ENCODE measurements around the gene ADAP1. TPM values are rescaled to one million over a fixed set of nuclear protein-coding genes. Genes with fewer than 3 reads are reported as not detected.

Gene ADAP1
- total RNA-seq, 1 experiment from 2014 or later, result 1.8 TPM

DNA sequence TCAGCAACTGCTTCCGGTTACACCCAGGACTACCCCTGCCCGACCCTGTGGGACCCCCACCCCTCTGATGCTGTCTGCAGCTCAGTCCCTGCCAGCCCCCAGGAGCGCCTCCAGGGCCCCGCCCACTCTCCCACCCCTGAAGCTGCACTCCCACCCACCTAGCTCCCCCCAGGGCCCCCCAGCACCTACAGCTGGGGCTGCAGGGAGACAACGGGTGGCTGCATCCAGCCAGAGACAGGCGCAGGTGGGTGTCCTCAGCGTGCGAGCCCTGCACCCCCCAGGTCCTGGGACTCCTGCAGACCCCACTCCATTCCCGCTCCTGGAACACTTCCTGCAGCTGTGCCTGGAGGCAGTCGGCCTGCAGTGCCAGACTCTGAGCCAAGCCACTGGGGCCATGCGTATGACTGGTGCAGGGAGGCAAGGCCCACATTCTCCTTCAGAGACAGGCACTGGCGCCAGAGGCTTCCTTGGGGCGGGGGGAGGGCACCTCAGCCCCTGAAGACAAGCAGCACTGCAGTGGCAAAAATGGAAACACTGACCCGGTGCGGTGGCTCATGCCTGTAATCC, 34.6 kb upstream of the ADAP1 start:
- DNase-seq (ENCODE audit: low read depth), result peak; percentile 22

DNA sequence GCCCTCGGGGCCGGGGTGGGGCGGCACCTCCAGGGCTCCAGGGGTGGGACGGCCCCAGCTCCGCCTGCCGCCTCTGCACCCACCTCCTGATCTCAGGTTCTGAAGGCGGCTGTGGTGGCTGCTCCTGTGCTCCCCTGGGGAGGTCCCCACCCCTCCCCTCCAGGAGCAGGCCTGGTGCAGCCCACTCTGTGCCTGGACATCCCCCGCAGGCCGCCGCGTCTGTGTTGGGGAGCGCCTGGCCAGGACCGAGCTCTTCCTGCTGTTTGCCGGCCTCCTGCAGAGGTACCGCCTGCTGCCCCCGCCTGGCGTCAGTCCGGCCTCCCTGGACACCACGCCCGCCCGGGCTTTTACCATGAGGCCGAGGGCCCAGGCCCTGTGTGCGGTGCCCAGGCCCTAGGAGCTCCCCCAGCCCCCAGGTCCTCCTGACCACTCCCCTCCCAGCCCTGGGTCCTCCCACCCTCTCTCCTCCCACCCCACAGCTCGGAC, 34.0 kb upstream of the ADAP1 start:
- DNase-seq (ENCODE audit: low read depth), result peak; percentile 42

DNA sequence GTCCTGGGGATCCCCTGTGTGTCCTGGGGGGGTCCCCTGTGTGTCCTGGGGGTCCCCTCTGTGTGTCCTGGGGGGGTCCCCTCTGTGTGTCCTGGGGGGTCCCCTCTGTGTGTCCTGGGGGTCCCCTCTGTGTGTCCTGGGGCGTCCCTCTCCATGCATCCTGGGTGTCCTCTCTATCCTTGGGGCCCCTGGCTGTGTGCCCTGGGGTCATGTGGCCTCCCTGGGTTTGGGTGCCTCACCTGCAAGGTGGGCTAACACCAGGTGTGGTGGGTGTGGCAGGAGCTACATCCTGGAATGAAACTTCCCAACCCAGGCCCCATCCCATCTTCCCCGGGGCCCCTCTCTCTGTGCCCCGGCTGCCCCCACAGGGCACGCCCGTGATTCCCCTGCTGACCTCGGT, 33.4 kb upstream of the ADAP1 start:
- DNase-seq (ENCODE audit: low read depth), result no peak

DNA sequence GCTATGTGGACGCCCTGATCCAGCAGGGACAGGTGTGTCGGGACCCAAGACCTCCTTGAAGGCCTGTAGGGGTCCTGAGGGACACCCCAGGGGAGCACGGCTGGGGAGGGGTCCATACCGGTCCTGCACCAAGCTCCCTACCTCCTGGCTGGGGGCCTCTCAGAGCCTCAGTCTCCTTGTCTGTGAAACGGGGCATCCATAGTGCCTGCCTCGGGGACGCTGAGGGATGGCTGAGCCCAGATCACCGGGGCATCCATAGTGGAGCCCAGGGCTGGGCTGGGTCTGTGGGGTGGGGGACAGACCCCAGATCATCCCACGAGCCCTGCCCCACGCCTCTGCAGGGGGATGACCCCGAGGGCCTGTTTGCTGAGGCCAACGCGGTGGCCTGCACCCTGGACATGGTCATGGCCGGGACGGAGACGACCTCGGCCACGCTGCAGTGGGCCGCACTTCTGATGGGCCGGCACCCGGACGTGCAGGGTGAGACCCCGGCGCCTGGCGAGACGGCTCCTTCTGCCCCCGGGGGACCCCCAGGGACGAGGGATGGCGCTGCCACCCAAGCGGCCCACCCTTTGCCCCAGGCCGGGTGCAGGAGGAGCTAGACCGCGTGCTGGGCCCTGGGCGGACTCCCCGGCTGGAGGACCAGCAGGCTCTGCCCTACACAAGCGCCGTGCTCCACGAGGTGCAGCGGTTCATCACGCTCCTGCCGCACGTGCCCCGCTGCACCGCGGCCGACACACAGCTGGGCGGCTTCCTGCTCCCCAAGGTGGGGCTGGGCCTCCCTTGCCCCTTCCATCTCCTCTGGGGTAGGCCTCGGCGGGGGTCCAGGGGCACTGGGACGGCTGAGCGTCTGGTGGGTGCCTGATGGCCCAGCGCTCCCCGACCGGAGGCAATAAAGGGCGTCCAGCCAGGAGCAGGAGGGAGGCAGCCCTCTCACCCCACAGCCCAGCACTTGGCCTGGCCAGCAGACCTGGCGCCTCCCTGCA, 32.6 kb upstream of the ADAP1 start:
- peak; percentile 23 for DNase-seq (ENCODE audit: low read depth)

DNA sequence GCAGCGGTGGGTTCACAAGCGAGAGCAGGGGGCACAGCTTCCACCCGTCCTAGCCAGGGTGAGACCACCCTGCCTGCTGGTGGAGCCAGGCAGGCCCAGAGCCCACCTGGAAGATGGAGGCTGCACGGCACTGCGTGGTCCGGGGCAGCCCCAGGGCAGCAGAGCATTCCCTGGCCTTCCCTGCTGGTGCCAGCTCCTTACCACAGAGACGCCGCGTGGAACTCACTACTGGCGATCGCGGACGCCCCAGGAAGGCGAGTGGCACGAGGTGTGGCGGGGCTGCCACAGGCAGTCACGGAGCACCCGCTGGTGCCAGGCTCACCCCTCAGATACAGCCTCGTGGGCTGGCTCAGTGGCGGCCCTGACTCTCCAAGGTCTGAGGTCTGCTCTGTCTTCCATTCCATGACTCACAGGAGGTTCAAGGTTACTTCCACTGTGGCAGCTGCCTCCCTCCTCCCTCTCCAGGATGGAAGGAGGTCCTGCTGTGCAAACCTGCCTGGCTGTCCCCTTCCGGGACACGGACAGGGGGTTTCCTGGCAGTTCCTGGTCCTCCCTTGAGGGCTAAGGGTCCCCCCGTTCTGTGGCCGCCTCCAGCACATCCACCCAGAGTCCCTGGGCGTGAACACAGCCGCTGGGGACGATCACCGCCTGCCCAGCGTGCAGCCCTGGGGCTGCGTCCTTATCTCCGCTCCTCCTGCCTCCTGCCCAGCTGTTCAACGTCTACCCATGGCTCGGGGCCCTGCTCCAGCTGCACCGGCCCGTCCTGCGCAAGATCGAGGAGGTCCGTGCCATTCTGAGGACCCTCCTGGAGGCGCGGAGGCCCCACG, 31.6 kb upstream of the ADAP1 start:
- DNase-seq (ENCODE audit: low read depth), result peak; percentile 78

DNA sequence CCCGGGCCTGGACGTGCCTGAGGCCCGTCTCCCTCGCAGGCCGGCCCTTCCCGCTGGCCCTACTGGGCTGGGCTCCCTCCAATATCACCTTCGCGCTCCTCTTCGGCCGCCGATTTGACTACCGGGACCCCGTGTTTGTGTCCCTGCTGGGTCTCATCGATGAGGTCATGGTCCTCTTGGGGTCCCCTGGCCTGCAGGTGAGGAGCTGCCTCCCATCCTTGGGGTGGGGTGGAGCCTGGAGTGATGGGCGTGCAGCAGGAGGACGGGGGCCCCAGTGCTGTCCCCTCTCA, 30.6 kb upstream of the ADAP1 start:
- no peak for DNase-seq (ENCODE audit: low read depth)

DNA sequence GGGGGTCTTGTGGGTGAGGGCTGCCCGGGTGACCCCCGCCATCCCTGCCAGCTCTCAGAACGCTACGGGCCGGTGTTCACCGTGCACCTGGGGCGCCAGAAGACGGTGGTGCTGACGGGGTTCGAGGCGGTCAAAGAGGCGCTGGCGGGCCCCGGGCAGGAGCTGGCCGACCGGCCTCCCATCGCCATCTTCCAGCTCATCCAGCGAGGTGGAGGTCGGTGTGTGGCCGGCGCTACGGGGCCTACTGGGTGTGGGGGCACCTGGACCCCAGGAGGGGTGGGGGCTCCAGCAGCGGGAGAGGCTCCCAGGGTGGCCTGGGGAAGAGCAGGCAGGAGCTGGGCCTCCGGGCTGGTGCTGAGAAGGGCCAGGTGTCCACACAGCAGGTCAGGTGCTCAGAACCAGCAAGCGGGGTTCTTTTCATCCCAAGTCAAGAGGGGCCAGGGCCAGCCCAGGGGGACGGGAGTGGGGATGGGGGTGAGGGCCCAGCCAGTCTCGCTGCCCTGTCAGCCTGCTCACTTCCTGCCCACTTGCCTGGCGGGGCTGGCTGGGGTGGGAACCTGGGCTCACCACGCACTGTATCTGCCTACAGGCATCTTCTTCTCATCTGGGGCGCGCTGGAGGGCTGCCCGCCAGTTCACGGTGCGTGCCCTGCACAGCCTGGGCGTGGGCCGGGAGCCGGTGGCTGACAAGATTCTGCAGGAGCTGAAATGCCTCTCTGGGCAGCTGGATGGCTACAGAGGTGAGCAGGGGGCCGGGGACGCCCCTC, 30.1 kb upstream of the ADAP1 start:
- no peak for DNase-seq (ENCODE audit: low read depth)

DNA sequence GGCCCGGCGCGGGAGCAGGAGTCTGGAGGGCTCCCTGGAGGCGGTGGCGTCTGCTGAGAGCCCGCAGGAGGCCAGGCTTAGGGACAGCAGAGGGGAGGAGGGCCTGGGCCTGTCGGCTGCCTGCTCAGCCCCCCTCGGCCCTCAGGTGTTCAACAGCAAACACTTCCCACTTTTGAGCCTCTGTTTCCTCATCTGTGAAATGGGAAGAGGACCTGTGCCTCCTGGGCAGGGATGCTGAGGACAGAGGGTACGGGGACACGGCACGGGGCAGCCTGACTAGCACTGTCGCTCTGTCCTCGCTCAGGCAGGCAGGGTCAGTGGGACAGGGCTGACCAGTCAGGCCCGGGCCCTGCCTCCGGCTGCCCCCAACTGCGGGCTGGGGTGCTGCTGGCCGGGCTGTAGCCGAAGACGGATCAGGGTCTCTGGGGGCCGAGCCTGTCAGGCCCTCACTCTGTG, 29.2 kb upstream of the ADAP1 start:
- no peak for DNase-seq (ENCODE audit: low read depth)

DNA sequence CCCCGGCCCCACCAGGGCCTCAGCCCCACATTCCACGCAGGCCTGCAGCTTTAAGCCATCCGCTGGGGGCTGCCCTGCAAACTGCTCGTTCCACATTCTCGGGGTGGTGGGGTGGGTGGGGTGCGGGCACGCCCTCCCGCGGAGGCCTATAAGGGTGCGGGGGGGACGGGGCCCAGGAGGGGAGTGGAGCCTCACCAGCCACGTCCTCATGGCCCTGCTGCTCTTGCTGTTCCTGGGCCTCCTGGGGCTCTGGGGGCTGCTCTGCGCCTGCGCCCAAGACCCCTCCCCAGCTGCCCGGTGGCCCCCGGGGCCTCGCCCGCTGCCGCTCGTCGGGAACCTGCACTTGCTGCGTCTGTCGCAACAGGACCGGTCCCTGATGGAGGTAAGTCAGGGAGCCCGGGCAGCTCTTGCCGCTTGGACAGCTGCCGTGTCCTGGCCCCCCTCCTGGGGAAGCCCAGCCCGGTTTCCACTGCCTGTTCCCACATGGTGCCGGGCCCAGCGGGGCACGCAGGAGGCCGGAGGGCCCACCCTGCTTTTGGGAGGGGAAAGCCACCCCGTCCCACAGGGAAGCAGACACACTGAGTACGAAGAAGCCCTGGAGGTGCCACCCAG, 28.6 kb upstream of the ADAP1 start, which contains the start of gene CYP2W1:
CYP2W1 (plus strand) TSS at position 178 of the 612 bp plus-strand sequence; CDS start at position 209, 31 bp downstream.
- no peak for DNase-seq (ENCODE audit: low read depth)

DNA sequence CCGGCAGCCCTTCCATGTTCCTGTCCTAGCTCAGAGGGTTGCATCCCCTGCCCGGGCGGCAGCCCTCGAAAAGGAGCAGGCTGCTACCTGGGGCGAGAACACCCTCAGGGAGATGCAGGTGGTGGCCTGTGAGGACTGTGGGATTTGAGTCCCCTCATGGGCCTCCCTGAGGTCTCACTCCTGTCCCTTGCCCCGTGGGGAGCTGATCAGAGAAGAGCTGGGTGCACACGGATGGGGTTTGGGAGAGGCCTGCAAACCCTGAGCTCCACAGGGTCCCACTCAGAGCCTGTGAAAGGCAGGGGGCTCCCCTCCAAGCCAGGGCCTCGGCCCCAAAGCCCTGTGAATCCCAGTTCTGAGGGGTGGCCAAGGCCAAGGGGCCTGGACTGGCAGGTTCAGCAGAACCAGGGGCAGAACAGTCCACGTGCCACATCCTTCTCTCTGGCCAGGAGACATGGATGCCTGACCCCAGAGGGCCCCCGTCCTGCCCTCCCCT, 28.1 kb upstream of the ADAP1 start:
- no peak for DNase-seq (ENCODE audit: low read depth)

DNA sequence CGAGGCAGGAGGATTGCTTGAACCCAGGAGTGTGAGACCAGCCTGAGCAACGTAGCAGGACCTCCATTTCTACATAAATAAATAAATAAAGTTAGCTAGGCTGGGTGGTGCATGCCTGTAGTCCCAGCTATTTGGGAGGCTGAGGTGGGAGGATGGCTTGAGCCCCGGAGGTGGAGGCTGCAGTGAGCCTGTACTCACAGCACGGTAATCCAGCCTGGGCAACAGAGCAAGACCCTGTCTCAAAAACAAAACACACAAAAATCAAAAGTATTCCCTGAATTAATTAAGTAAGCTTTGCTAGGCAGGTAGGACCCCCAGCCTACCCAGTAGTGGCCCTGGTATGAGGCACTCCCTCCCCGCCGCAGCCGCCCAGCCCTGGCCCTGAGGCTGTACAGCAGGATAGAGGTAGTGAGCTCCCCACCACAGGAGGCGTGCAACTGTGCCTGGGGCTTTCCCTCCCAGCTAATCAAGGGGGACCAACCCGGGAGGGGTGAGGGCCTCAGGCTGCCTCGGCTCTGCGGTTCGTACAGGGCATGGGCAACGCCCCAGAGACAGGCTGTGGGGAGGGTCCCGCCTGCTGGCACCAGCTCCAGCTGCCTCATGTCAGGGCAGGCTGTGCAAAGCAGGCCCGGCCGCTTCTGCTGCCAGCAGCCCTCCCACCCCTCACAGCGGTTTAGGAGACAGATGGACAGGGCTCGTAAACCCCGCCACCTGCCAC, 27.5 kb upstream of the ADAP1 start:
- no peak for DNase-seq (ENCODE audit: low read depth)

DNA sequence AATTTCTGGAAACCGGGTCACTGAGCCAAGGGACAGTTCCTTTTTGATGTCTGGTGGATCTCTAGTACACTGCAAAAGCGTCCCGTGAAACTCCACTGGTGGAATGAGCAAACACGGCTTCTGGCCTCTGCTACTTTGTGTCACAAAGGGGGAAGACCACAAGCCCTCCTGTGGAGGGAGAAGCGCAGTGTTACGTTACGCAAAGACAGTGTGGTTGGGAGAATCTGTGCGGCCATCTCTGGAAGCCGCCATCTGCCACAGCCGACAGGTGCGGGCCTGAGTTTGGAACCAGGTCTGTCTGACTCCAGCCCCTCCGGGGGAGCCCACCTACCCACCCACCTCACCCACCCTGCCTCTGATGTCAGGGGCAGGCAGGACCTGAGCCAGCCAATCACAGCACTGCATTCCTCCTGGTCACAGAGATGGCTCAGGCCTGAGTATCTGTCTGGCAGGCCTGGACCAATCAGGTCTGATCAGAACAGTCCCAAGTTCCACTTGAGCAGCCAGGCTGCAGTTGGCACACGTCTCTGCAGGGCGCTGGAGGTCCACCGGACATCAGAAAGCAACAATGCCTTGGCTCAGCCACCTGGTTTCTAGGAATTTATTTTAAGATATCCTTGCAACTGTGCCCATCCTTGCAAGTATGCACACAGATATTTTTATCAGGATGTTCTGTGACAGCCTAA, 25.5 kb upstream of the ADAP1 start:
- DNase-seq (ENCODE audit: low read depth), result no peak

DNA sequence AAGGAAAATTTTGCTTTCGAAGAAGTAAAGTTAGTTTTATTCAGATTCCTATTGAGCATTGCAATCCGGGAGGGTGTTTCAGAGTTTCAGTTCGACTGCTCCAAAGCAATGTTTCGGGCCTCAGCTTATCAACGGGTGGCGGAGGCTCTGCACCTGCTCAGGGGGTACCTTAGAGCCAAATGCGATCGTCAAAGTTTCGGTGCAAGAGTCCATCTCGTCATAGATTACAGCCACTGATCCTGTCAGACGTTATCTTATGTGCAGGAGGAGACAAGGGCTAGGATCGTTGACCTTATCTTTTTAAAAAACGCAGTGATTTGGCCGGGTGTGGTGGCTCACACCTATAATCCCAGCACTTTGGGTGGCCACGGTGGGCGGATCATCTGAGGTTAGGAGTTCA, 24.7 kb upstream of the ADAP1 start:
- no peak for DNase-seq (ENCODE audit: low read depth)

DNA sequence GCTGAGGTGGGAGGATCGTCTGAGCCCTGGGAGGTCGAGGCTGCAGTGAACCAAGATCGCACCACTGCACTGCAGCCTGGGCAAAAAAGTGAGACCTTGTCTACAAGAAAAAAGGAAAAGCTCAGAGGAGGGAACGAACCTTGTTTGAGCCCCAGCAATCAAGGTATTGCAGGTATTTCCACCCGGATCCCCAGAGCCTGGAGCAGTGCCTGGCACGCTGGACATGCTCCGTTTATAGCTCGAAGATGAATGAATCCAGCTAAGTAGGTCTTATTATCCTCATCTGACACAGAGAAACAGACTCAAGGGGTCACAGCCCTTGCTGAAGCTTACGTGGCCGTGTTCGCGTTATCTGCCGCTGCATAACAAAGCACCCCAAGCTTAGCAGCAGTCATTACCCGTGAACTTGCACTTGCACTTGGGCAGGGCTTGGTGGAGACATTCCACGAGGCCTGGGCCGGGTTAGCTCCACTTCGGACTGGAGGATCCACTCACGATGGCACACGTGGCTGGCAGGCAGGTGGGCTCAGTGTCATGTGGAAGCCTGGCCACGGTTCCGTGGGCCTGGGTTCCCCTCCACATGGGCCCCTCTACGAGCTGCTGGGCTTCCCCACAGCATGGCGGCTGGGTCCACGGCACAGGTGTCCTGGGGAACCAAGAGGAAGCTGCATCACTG, 24.1 kb upstream of the ADAP1 start:
- DNase-seq (ENCODE audit: low read depth), result no peak

DNA sequence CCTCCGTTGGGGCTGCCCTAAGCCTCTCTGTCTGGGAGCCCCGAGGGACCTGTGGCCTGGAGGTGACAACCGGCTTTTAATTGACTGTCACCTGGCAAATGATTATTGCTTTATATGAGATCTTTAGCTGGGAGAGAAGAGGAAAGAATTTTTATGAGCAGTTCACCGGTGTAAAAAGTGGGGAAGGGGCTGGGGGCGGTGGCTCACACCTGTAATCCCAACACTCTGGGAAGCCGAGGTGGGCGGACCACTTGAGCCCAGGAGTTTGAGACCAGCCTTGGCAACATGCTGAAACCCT, 23.5 kb upstream of the ADAP1 start:
- no peak for DNase-seq (ENCODE audit: low read depth)

DNA sequence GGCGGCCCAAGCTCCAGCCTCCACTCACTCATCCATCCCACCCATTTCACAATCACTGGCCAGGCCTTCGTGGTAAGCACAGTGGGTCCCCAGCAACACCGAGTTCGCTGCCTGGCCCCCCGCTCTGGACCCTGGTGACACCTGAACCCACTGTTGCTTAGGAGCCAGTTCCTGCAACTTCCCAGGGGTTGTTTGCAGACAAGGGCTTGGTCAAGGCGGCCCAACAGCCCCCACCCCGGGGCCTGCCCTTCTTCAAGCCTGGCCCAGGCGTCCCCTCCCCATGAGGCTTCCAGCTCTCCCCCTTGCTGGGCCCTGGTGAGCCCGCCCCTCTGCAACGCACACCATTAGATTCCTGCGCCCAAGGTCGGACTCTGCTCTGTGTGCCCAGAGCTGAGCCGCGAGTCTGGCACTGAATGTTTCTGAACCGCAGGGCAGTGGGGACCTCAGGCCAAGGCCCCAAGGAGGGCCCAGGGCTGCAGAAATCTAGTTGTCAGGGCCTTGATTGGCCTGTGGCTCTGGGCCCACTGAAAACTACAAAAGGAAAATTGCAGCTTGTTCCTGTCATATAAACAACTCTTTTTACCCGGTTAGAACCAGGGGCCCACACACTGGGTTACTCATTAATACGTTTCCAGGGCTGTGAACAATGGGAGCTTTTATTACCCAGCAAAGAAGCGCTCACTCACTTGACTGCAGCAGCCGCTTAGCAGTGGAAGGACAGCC, 23.0 kb upstream of the ADAP1 start:
- peak; percentile 58 for DNase-seq (ENCODE audit: low read depth)

DNA sequence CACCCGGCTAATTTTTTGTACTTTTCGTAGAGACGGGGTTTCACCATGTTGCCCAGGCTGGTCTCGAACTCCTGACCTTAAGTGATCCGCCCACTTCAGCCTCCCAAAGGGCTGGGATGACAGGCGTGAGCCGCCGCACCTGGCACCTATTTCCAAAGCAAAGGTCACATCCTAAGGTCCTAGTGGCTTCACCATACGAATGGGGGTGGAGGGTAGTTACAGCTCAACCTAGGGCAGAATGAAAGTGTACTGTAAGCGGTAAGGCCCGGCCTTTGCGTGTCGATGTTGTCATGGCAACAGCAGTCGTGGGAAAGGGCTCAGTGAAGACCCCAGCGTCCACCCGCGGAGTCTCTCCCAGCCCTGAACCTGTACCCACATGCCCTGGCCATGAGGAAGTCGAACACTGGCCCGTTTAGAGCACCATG, 22.4 kb upstream of the ADAP1 start:
- no peak for DNase-seq (ENCODE audit: low read depth)

DNA sequence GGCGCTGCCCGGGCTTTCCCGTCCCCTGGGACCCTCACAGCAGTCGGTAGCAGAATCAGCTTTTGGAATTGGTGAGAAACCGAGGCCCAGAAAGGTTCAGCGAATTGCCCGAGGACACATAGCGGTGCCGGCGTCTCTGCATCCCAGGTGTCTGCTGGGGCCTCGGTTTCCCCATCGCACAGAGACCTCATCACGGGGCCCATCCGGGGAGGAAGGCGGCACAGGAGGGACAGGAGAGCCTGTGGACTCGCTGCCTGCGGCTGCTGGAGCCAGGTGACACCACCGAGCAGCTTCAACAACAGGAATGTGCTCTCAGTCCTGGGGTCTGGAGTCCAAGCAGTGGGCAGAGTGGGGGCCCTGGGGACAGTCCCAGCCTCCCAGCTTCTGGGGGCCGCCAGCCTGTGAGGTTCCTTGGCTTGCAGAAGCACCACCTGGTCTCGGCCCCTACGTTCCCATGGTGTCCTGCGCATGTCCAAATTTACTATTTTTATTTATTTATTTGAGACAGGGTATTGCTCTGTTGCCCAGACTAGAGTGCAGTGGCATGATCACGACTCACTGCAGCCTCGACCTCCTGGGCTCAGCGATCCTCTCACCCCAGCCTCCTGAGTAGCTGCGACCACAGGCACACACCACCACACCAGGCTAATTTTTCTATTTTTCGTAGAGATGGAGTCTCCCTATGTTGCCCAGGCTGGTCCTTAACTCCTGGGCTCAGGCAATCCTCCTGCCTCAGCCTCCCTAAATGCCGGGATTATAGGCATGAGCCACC, 21.4 kb upstream of the ADAP1 start:
- DNase-seq (ENCODE audit: low read depth), result no peak
